Fibroblast of skin of left quadriceps (primary cell): ENCODE measurements around the gene KLHL41.
A peak's percentile ranks its signal among the peaks of the same experiment; 100 is the strongest.
"Not testable (repeated sequence)": the region's sequence is repeated elsewhere in the genome, so short reads cannot be mapped to it uniquely, and the experiment has no call there.

Experiments
- DNase-seq, 2 experiments: peaks; one replicate each; pipeline ENCODE4 v3.0.0-alpha.2; 2013; ENCODE audit warnings: low read depth in 2 of 2

The KLHL41 gene

GRCh38 chr2:169509955-169510354 is 453 bp downstream of the KLHL41 start:
- no peak for DNase-seq

GRCh38 chr2:169510496-169510895 is 994 bp downstream of the KLHL41 start:
- DNase-seq: no peak

DNA sequence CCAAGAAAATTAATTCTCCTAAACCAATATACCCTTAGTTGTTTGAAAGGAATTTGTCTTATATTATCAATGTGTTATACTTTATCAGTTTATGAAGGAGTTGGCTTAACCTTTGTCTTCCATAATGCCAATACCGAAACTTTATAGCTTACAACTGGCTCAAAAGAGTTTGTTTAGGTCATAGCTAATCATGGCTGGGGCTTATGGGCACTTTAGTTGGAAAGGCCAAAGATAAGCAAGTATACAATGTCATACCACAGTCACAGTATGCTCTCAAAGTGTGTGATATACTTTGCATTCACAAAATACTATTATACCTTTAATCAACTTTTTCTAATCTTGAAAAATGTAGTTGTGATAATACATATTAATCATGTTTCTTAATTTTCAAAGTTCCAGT is 2.3 kb downstream of the KLHL41 start:
- no peak for DNase-seq

- no peak for DNase-seq
Measured at GRCh38 chr2:169512525-169512924, 3.0 kb downstream of the KLHL41 start.

GRCh38 chr2:169513094-169513493 is 3.6 kb downstream of the KLHL41 start:
- no peak for DNase-seq

DNA sequence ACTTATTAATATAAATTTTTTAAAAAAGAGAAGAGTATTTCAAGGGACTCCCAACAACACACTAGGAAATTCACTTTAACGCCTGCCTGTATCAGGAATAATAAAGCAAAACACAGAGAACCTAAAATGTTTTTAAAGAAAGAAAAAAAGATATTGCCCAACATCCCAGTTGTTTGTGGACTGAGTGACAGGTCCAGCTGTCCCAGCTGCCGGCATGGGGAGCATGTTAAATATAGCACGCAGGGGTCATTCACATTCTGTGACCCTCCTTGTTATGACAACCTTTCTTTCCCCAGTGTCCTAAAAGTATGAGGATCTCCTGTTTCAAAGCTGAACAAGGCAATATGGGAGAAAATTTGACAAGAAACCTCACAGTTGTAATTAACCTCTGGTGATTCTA is 4.4 kb downstream of the KLHL41 start:
- no peak for DNase-seq

GRCh38 chr2:169514758-169515157 is 5.3 kb downstream of the KLHL41 start:
- not testable (repeated sequence) for DNase-seq

DNA sequence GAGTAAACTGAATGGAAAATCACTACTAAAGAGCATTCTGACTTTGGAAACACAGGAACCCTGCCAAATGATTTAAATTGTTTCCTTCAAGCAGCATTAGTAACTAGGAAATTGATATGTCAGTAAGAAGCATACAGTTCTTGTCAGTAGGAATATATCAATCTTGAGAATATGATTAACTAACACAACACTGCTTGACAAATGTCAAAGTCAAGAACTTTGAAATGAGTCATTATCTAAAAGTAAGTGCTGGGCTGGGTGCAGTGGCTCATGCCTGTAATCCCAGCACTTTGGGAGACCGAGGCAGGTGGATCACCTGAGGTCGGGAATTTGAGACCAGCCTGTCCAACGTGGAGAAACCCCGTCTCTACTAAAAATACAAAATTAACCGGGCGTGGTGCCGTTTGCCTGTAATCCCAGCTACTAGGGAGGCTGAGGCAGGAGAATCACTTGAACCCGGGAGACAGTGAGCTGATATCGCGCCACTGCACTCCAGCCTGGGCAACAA is 7.0 kb downstream of the KLHL41 start:
- DNase-seq: not testable (repeated sequence)

GRCh38 chr2:169520896-169521295 is 11.4 kb downstream of the KLHL41 start:
- no peak for DNase-seq

- no peak for DNase-seq
Measured at GRCh38 chr2:169523681-169524080, 14.2 kb downstream of the KLHL41 start.

GRCh38 chr2:169525434-169525833 is 15.9 kb downstream of the KLHL41 start:
- no peak for DNase-seq

- no peak for DNase-seq
Measured at GRCh38 chr2:169526451-169526850, 16.9 kb downstream of the KLHL41 start.

DNA sequence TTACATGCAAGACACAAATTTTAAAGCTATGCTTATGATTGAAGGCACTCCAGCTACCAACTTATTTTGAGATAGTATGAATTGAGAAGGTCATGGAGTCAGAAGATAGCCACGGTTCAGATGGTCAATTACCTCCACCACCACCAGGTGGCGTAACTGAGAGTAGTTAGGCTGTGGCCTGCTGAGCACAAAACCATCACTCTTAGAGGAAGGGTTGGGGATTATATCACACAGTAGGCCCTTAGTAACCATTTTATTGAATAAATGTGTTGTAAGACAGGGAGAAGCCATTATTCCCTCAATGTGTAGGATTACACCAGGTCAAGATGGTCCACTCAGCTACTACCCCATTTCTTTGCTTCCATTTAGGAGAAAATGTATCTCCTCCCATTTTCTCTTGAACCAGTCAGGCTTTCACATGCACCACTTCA is 18.8 kb downstream of the KLHL41 start:
- DNase-seq: peak; percentile 11 to 24

- DNase-seq: not testable (repeated sequence)
Measured at GRCh38 chr2:169539460-169539859, 30.0 kb downstream of the KLHL41 start.

GRCh38 chr2:169540146-169540545 is 30.6 kb downstream of the KLHL41 start:
- DNase-seq: no peak

- DNase-seq: no peak
Measured at GRCh38 chr2:169542433-169542832, 32.9 kb downstream of the KLHL41 start.

DNA sequence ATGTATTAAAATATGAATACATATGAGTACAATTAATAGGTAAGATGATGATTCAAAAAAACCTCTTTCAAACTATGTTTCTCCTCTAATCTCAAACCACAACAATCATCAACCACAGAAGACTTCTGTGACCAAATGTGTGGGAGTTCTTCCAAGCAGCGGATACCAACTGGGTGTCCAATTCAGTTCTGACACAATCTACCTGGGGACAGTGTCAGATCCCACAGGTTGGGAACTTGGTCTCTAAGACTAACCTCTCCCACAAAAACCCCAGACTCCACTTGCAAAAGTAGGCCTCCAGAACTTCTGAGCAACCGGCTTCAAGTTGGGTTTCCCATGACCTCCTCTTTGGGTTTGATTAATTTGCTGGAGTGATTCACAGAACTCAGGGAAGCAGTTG is 37.3 kb downstream of the KLHL41 start:
- no peak for DNase-seq

GRCh38 chr2:169561364-169561763 is 51.9 kb downstream of the KLHL41 start:
- DNase-seq: no peak

DNA sequence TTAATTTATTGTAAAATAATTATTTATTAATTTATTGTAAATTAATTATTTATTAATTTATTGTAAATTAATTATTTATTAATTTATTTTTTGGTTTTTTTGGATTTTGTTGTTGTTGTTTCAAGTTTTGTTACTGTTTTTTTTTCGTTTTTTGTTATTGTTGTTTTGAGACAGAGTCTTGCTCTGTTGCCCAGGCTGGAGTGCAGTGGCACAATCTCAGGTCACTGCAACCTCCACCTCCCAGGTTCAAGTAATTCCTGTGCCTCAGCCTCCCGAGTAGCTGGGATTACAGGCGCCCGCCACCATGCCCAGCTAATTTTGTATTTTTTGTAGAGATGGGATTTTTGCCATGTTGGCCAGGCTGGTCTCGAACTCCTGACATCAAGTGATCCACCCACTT is 52.6 kb downstream of the KLHL41 start:
- DNase-seq: not testable (repeated sequence)

DNA sequence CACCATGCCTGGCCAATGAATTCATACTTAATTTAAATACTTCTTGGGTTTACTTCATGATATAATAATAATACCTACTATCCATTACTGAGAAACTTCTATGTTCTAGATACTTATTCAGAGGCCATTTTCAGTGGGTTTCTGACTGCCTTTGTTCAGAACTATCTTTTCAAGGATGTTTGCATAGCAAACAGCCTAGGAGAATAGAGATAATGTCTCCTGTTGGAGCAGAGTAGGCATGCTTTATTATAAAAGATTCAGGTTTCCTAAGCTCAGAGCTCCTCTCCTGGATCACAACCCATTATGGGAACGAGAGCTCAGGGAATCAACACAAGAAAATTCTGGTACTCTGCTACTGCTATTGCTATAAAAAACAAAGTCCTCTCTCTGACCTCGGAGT is 53.0 kb downstream of the KLHL41 start:
- no peak for DNase-seq

DNA sequence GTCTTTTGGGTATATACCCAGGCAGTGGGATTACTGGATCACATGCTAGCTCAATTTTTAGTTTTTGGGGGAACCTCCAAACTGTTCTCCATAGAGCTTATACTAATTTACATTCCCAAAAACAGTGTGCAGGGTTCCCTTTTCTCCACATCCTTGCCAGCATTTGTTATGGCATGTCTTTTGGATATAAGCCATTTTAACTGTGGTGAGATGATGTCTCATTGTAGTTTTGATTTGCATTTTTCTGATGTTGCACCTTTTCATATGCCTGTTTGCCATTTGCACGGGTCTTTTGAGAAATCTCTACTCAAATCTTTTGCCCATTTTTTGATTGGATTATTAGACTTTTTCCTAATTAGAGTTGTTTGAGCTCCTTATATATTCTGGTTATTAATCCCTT is 56.2 kb downstream of the KLHL41 start:
- no peak for DNase-seq

GRCh38 chr2:169569948-169570347 is 60.4 kb downstream of the KLHL41 start:
- DNase-seq: no peak

GRCh38 chr2:169570752-169571151 is 61.2 kb downstream of the KLHL41 start:
- DNase-seq: not testable (repeated sequence)

DNA sequence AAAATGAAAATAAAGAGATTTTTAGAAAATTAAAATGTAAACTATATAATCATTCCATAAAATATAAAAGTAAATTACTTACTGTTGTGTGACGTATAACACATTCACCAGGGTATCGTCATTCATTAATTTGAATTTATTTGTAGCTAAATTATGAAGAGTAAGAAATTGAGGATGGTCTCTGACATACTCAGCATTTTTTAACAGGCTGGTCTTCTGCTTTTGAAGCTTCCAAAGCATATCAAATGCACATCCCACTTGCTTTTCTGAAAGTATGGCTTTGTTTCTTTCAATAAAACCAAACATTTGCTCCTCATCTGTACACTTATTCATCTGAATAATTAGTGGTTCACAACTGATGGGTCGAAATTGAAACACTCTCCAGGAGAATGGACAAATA is 62.1 kb downstream of the KLHL41 start:
- no peak for DNase-seq
